Stimulated activated memory B cell treated with anti-CD40 and anti-IgM and Interleukin-4, amounts not matched to agents 10 μg/mL and 1 μg/mL and 100 μg/mL, for 72 hours (primary cell): ENCODE results near the gene TNNT2.

Source experiments
- ATAC-seq: fragments of 150-1000 bp; cut with Tn5 transposase; 2 replicates; pipeline ENCODE4 v1.10.0; 2021
- H3K27ac Mint-ChIP-seq: one replicate; pipeline ENCODE4 v1.8.0; 2022; ENCODE audit warnings: mild to moderate bottlenecking, mixed read lengths
- H3K27me3 Mint-ChIP-seq: one replicate; pipeline ENCODE4 v1.8.0; 2022; ENCODE audit warnings: mixed read lengths
- H3K36me3 Mint-ChIP-seq: one replicate; pipeline ENCODE4 v1.8.0; 2022; ENCODE audit warnings: mixed read lengths
- H3K4me1 Mint-ChIP-seq: one replicate; pipeline ENCODE4 v1.8.0; 2022; ENCODE audit warnings: mixed read lengths
- H3K4me3 Mint-ChIP-seq: one replicate; pipeline ENCODE4 v1.8.0; 2022; ENCODE audit warnings: mild to moderate bottlenecking, moderate library complexity, mixed read lengths
- H3K9me3 Mint-ChIP-seq: one replicate; pipeline ENCODE4 v1.8.0; 2022; ENCODE audit warnings: mixed read lengths

The TNNT2 gene

GRCh38 chr1:201346987-201347386 lies 30.5 kb downstream of the TNNT2 start:
- no peak overlapping the region for H3K27ac Mint-ChIP-seq
- H3K4me3 Mint-ChIP-seq = no peak overlapping the region
- peaks cover 6% of the 10 kb centered on the region for H3K4me1 Mint-ChIP-seq
- no peaks in the 10 kb centered on the region for H3K36me3 Mint-ChIP-seq
- ATAC-seq = no peak
- peaks cover 47% of the 10 kb centered on the region for H3K27me3 Mint-ChIP-seq
- no peaks in the 10 kb centered on the region for H3K9me3 Mint-ChIP-seq

DNA sequence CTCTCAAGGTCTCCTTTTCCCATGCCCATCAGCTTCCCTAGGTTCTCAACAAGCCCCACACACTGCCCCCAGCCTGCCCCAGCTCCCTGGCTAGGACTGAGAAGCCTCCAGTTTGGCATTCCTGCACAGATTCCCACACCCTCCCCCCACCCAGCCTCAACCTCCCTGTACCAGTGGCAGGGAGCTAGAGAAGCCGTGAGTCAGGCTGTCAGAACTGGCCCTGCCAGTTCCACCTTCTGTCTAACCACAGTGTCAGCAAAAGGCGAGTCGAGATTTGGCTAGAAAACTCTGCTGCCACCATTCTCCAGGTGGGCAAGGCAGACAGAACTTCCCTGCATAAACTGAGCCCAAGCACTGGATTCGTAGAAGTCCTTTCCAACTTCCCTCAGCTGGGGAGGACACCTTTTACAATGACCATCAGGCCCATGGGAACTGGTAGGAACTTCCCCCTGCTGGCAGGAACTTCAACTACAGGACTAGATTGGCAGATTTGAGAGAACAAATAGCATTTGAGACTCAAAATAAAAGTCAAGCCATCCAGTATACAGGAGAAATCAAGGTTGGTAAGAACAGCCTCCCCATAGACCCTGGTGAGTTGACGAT lies 31.0 kb downstream of the TNNT2 start:
- Mint-ChIP-seq H3K27me3 (peaks cover 41% of the 10 kb centered on the region), H3K4me1 (peaks cover 6% of the 10 kb centered on the region), H3K27ac (no peak overlapping the region), H3K4me3 (no peak overlapping the region), H3K36me3 (no peaks in the 10 kb centered on the region), H3K9me3 (peaks cover 1% of the 10 kb centered on the region)
- no peak for ATAC-seq

DNA sequence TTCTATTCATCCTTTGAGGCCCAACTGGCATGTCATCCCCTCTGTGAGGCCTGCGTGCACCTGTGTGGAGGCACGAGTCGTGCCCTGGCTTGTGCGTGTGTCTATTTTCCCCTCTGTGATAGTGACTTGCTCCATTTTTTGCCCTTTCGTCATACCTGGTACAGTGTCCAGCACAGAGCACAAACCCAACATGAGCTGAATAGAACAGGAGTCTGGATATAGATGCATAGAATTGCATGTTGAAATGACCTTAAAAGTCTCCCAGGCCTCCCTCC lies 32.5 kb downstream of the TNNT2 start:
- no peaks in the 10 kb centered on the region for H3K36me3 Mint-ChIP-seq
- H3K9me3 Mint-ChIP-seq = peaks cover 5% of the 10 kb centered on the region
- no peak for ATAC-seq
- peaks cover 32% of the 10 kb centered on the region for H3K27me3 Mint-ChIP-seq
- H3K4me1 Mint-ChIP-seq = peaks cover 6% of the 10 kb centered on the region
- H3K27ac Mint-ChIP-seq = no peak overlapping the region
- H3K4me3 Mint-ChIP-seq = no peak overlapping the region

DNA sequence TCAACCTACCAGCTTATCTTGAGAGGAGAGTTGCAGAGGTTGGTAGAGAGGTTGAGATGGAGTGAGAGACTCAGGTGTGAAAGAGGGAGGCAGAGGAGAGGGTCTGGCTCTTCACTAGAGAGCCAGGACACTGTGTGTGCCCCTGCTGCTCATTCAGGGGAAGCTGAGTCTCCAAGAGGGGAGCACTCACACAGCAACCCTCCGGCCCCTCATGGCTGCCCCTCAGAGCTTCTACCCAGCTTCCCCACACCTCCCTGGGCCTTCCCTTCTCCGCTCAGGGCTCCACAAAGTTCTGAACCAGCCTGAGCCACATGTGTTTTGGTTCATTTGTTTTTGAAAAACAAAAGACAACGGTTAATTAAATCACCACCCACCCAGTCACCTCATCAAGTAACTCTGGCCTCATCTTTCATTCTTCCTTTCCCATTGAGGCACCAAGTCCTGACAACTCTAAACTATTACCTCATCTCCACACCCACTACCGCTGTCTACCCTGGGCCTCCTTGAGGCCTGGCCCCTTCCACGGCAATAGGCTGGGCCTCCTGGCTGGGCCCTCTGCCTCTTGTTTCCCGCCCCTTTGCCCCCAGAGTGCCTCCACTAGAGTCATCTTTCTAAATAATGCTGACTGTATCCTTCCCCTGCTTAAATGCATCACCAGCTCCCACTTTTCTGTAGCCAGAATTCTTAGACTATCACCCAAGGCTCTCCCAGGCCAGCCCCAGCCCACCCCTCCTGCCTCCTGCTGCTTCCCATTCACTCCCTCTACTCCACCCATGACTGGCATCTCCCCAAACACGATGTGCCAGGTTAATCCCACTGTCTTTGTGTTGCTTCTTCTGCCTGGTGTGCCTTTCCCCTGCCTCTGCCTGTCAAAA lies 33.0 kb downstream of the TNNT2 start:
- ATAC-seq = no peak
- H3K36me3 Mint-ChIP-seq = no peaks in the 10 kb centered on the region

GRCh38 chr1:201341377-201341776 lies 36.1 kb downstream of the TNNT2 start:
- ATAC-seq = no peak
- no peak overlapping the region for H3K4me3 Mint-ChIP-seq

More for the DNA sequence above, 33.0 kb downstream of the TNNT2 start:
- no peak overlapping the region for H3K27ac Mint-ChIP-seq
- peaks cover 5% of the 10 kb centered on the region for H3K9me3 Mint-ChIP-seq
- H3K27me3 Mint-ChIP-seq = peaks cover 29% of the 10 kb centered on the region
- H3K4me3 Mint-ChIP-seq = no peak overlapping the region
- peaks cover 6% of the 10 kb centered on the region for H3K4me1 Mint-ChIP-seq

GRCh38 chr1:201336711-201337450 lies 40.6 kb downstream of the TNNT2 start:
- Mint-ChIP-seq H3K4me3 (no peak overlapping the region), H3K36me3 (no peaks in the 10 kb centered on the region), H3K9me3 (peaks cover 5% of the 10 kb centered on the region), H3K4me1 (no peaks in the 10 kb centered on the region), H3K27me3 (no peaks in the 10 kb centered on the region), H3K27ac (no peak overlapping the region)
- ATAC-seq = no peak

More at GRCh38 chr1:201341377-201341776, 36.1 kb downstream of the TNNT2 start:
- Mint-ChIP-seq H3K27me3 (peaks cover 10% of the 10 kb centered on the region), H3K27ac (no peak overlapping the region), H3K9me3 (peaks cover 5% of the 10 kb centered on the region), H3K36me3 (no peaks in the 10 kb centered on the region), H3K4me1 (no peaks in the 10 kb centered on the region)

- Mint-ChIP-seq H3K36me3 (no peaks in the 10 kb centered on the region), H3K27ac (no peak overlapping the region), H3K4me3 (no peak overlapping the region), H3K27me3 (peaks cover 4% of the 10 kb centered on the region), H3K4me1 (no peaks in the 10 kb centered on the region), H3K9me3 (no peaks in the 10 kb centered on the region)
- no peak for ATAC-seq
Observed at GRCh38 chr1:201335901-201336300, 41.6 kb downstream of the TNNT2 start.

GRCh38 chr1:201335174-201335870 lies 42.2 kb downstream of the TNNT2 start:
- no peak for ATAC-seq
- Mint-ChIP-seq H3K27me3 (peaks cover 9% of the 10 kb centered on the region), H3K36me3 (no peaks in the 10 kb centered on the region), H3K27ac (no peak overlapping the region), H3K4me3 (no peak overlapping the region), H3K4me1 (no peaks in the 10 kb centered on the region), H3K9me3 (no peaks in the 10 kb centered on the region)

- peaks cover 15% of the 10 kb centered on the region for H3K27me3 Mint-ChIP-seq
- H3K4me3 Mint-ChIP-seq = no peak overlapping the region
- no peaks in the 10 kb centered on the region for H3K9me3 Mint-ChIP-seq
- no peak for ATAC-seq
- H3K4me1 Mint-ChIP-seq = no peaks in the 10 kb centered on the region
- H3K27ac Mint-ChIP-seq = no peak overlapping the region
- no peaks in the 10 kb centered on the region for H3K36me3 Mint-ChIP-seq
Observed at GRCh38 chr1:201334325-201335173, 42.9 kb downstream of the TNNT2 start.

DNA sequence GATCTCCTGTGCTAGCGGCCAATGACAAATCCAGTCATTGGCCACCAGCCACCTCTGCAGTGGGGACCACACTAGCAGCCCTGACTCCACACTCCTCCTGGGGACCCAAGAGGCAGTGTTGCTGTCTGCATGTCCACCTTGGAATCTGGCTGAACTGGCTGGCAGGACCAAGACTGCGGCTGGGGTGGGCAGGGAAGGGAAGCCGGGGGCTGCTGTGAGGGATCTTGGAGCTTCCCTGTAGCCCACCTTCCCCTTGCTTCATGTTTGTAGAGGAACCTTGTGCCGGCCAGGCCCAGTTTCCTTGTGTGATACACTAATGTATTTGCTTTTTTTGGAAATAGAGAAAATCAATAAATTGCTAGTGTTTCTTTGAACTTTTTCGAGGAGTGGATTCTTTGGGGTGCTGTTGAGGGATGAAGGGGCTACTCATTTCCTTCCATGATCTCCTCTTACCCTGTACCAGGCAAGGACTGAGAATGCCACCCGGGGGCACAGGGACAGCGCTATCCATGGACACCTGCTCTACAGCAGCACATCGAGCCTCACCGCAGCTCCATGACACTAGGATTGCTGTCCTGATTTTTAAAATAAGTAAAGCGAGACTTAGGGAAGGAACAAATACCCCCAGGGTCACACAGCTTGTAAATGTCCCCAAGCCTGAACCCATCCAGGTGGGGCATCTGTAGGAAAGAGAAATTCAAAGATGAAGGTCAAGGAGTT lies 44.7 kb downstream of the TNNT2 start:
- H3K27ac Mint-ChIP-seq = no peak overlapping the region
- H3K36me3 Mint-ChIP-seq = no peaks in the 10 kb centered on the region
- H3K4me3 Mint-ChIP-seq = no peak overlapping the region
- peaks cover 15% of the 10 kb centered on the region for H3K27me3 Mint-ChIP-seq
- H3K9me3 Mint-ChIP-seq = no peaks in the 10 kb centered on the region
- ATAC-seq = no peak
- no peaks in the 10 kb centered on the region for H3K4me1 Mint-ChIP-seq

- no peak for ATAC-seq
- H3K36me3 Mint-ChIP-seq = no peaks in the 10 kb centered on the region
Observed at GRCh38 chr1:201332021-201332420, 45.5 kb downstream of the TNNT2 start.

GRCh38 chr1:201331166-201331565 lies 46.3 kb downstream of the TNNT2 start:
- H3K4me3 Mint-ChIP-seq = no peak overlapping the region

More at GRCh38 chr1:201332021-201332420, 45.5 kb downstream of the TNNT2 start:
- Mint-ChIP-seq H3K4me3 (no peak overlapping the region), H3K9me3 (no peaks in the 10 kb centered on the region), H3K27me3 (peaks cover 16% of the 10 kb centered on the region), H3K4me1 (no peaks in the 10 kb centered on the region), H3K27ac (no peak overlapping the region)

GRCh38 chr1:201330541-201330940 lies 46.9 kb downstream of the TNNT2 start:
- H3K9me3 Mint-ChIP-seq = no peaks in the 10 kb centered on the region
- H3K36me3 Mint-ChIP-seq = no peaks in the 10 kb centered on the region
- no peak for ATAC-seq
- H3K4me1 Mint-ChIP-seq = no peaks in the 10 kb centered on the region
- H3K27me3 Mint-ChIP-seq = peaks cover 27% of the 10 kb centered on the region
- H3K27ac Mint-ChIP-seq = no peak overlapping the region
- H3K4me3 Mint-ChIP-seq = no peak overlapping the region

More at GRCh38 chr1:201331166-201331565, 46.3 kb downstream of the TNNT2 start:
- Mint-ChIP-seq H3K27ac (no peak overlapping the region), H3K4me1 (no peaks in the 10 kb centered on the region), H3K9me3 (no peaks in the 10 kb centered on the region), H3K27me3 (peaks cover 25% of the 10 kb centered on the region), H3K36me3 (no peaks in the 10 kb centered on the region)
- ATAC-seq = no peak

DNA sequence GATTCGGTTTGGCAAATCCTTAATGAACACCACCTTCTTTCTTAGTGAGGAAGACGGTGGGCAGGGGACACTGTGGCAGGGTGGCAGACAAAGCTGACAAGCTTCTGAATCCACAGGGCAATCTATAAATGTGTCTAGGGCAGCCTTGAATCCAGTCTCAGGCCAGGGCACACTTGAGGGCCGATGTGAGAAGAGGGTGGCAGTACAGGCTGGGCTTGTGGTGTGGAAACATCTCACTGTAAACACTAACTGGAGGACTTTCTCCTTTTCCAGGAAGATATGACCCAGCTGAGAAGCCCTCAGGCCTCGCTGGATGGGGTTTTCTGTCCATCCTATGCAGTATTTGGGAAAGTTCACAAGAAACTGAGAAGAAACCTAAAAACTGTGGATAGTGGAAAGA lies 47.7 kb downstream of the TNNT2 start:
- no peak for ATAC-seq
- no peaks in the 10 kb centered on the region for H3K4me1 Mint-ChIP-seq
- H3K36me3 Mint-ChIP-seq = no peaks in the 10 kb centered on the region
- no peaks in the 10 kb centered on the region for H3K9me3 Mint-ChIP-seq
- peaks cover 27% of the 10 kb centered on the region for H3K27me3 Mint-ChIP-seq
- no peak overlapping the region for H3K4me3 Mint-ChIP-seq
- no peak overlapping the region for H3K27ac Mint-ChIP-seq
